ENCODE results near the gene PRUNE2. TPM values are rescaled to one million over a fixed set of nuclear protein-coding genes. Genes with fewer than 3 reads are reported as not detected.

Gene PRUNE2
- total and polyA plus RNA-seq, 12 donors = 1.9 to 68.0 (median 11.2) TPM

DNA sequence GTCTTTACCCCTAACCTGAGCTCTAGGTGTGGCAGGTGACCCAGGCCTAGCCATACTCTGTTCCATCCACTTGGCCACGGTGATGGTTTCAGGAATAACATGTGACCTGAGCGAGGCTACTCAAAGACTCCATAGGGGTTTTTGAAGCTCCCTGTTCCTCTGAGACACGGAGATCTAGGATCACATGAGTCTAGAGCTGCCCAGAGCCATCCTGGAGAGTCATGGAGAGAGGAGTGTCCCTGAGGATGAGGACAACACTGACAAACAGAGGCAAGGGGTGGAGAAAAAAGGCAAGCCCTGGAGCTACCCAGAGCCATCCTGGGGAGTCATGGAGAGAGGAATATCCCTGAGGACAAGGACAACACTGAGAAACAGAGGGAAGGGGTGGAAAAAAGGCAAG is 171.2 kb downstream of the PRUNE2 start:
- no peaks in the 10 kb centered on the region for H3K27me3 ChIP-seq
- WGBS, 4 donors = 80 to 88% (median 87%) methylated on average over 3 of the region's 3 CpGs
- intact Hi-C loops (cut with DNase I) = no loop called here
- TF ChIP-seq POLR2A (IDR thresholded peaks at IDR 0.05) = no peak
- TF ChIP-seq, protein P1, sequence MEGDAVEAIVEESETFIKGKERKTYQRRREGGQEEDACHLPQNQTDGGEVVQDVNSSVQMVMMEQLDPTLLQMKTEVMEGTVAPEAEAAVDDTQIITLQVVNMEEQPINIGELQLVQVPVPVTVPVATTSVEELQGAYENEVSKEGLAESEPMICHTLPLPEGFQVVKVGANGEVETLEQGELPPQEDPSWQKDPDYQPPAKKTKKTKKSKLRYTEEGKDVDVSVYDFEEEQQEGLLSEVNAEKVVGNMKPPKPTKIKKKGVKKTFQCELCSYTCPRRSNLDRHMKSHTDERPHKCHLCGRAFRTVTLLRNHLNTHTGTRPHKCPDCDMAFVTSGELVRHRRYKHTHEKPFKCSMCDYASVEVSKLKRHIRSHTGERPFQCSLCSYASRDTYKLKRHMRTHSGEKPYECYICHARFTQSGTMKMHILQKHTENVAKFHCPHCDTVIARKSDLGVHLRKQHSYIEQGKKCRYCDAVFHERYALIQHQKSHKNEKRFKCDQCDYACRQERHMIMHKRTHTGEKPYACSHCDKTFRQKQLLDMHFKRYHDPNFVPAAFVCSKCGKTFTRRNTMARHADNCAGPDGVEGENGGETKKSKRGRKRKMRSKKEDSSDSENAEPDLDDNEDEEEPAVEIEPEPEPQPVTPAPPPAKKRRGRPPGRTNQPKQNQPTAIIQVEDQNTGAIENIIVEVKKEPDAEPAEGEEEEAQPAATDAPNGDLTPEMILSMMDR (IDR thresholded peaks at IDR 0.05) = no peak
- no peak for DNase-seq
- H3K4me1 ChIP-seq (replicated peaks in 1 of 2) = no peaks in the 10 kb centered on the region
- no peaks in the 10 kb centered on the region for H3K9me3 ChIP-seq (replicated peaks in 1 of 3)
- H3K4me3 ChIP-seq = no peak overlapping the region
- no peaks in the 10 kb centered on the region for H3K36me3 ChIP-seq (replicated peaks in 1 of 2)
- H3K27ac ChIP-seq = no peak overlapping the region

DNA sequence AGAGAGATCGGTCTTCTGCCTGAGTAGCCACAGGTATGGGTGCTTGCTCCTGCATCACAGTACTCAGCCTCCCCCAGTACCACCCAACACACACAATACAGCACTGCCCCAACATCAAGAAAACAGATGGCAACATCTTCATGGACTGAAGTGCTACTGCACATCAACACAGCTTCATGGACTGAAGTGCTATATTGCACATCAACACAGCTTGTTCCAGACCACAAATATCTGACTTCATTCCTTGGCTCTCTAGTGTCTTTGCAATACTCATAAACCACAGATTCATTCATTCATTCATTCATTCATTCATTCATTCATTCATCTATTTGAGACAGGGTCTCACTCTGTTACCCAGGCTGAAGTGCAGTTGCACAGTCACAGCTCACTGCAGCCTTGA is 172.8 kb downstream of the PRUNE2 start:
- intact Hi-C loops (cut with DNase I) = no loop called here
- Histone ChIP-seq H3K27me3 (no peaks in the 10 kb centered on the region), H3K27ac (no peak overlapping the region), H3K9me3 (replicated peaks in 1 of 3) (no peaks in the 10 kb centered on the region), H3K4me1 (replicated peaks in 1 of 2) (no peaks in the 10 kb centered on the region), H3K4me3 (no peak overlapping the region), H3K36me3 (replicated peaks in 1 of 2) (no peaks in the 10 kb centered on the region)
- WGBS, 4 donors = 87 to 100% (median 97%) methylated on average over 1 of the region's 1 CpG
- TF ChIP-seq POLR2A (IDR thresholded peaks at IDR 0.05) = no peak
- TF ChIP-seq, protein P1 (IDR thresholded peaks at IDR 0.05) = no peak
- DNase-seq = no peak

DNA sequence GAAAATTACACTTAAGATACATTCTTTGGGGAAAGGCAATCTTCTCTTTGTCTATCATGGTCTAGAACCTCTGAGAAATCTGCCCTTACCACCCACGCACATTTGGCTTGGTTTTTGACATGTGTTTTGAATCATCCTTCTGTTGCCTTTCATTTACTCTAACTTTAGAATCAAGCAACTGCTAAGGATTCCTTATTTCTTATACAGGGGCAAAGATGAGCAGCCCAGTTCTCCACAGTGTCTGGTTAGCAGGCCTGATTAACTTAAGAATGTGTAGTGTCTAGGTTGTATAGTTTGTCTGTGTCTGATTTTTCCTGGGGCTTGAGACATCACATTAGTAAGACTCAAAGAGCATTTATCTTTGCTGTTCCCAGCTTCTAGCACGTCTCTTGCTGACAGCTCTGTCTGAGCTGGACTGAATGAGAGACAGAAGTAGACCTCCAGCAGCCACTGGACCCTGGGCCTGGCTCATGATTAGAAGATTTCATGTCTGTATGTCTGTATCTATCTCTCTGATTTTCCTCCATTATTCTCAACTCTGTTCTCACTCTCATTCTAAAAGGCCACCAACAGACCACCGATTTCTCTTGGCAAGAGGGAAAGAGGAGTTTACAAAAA is 173.5 kb downstream of the PRUNE2 start:
- H3K27ac ChIP-seq = no peak overlapping the region
- TF ChIP-seq POLR2A (IDR thresholded peaks at IDR 0.05) = no peak
- TF ChIP-seq, protein P1 (IDR thresholded peaks at IDR 0.05) = no peak
- DNase-seq = no peak

DNA sequence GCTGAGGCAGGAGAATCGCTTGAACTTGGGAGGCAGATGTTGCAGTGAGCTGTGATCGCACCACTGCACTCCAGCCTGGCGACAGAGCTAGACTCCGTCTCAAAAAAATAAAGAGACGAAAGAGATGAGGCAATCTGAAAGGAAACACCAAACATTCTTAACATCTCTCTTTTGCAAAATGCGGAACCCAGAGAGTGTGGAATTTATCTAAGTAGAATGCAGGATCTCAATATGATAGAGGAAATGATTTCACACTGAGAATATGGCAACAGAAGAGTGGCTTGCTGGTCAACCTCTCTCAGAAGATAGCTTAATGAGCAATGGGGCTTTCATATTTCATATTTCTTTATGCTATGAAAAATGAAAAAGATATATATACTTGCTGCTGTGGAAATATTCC is 175.1 kb downstream of the PRUNE2 start:
- 84 to 89% (median 86%) methylated on average over 6 of the region's 6 CpGs for WGBS, 4 donors
- H3K4me3 ChIP-seq = no peak overlapping the region
- DNase-seq = no peak
- TF ChIP-seq, protein P1 (IDR thresholded peaks at IDR 0.05) = no peak
- TF ChIP-seq POLR2A (IDR thresholded peaks at IDR 0.05) = no peak
- no peaks in the 10 kb centered on the region for H3K27me3 ChIP-seq
- H3K4me1 ChIP-seq (replicated peaks in 1 of 2) = no peaks in the 10 kb centered on the region
- no peaks in the 10 kb centered on the region for H3K9me3 ChIP-seq (replicated peaks in 1 of 3)
- intact Hi-C loops (cut with DNase I) = no loop called here
- no peak overlapping the region for H3K27ac ChIP-seq
- no peaks in the 10 kb centered on the region for H3K36me3 ChIP-seq (replicated peaks in 1 of 2)

More for the DNA sequence above, 173.5 kb downstream of the PRUNE2 start:
- no peaks in the 10 kb centered on the region for H3K9me3 ChIP-seq (replicated peaks in 1 of 3)
- H3K36me3 ChIP-seq (replicated peaks in 1 of 2) = no peaks in the 10 kb centered on the region
- H3K4me1 ChIP-seq (replicated peaks in 1 of 2) = no peaks in the 10 kb centered on the region
- no peak overlapping the region for H3K4me3 ChIP-seq
- 36 to 73% (median 56%) methylated on average over 3 of the region's 3 CpGs for WGBS, 4 donors
- intact Hi-C loops (cut with DNase I) = no loop called here
- no peaks in the 10 kb centered on the region for H3K27me3 ChIP-seq

All from adrenal gland (tissue), 12 donors.